ENCODE data around the gene NOX3.
"Not testable (repeated sequence)": the region's sequence is repeated elsewhere in the genome, so short reads cannot be mapped to it uniquely, and the experiment has no call there.

Gene NOX3

GRCh38 chr6:155481215-155481614, 25.6 kb upstream of the NOX3 start:
- no peaks in the 10 kb centered on the region for H4K20me1 ChIP-seq (ENCODE audit: insufficient read depth, low read length)
- H3K4me1 ChIP-seq (ENCODE audit: low read length), result no peaks in the 10 kb centered on the region
- H3K27me3 ChIP-seq (ENCODE audit: low read depth, low read length), result no peaks in the 10 kb centered on the region
- TF ChIP-seq CTCF (IDR thresholded peaks at IDR 0.05; ENCODE audit: low read depth, low read length) (no peak), EZH2phosphoT487 (IDR thresholded peaks at IDR 0.05; ENCODE audit: low read depth) (no peak)
- H3K27ac ChIP-seq (ENCODE audit: low read length), result no peak overlapping the region
- H3K36me3 ChIP-seq (replicated peaks; ENCODE audit: low read depth, low read length), result no peaks in the 10 kb centered on the region
- H3K9ac ChIP-seq (ENCODE audit: low read length), result no peak overlapping the region
- H3K79me2 ChIP-seq (ENCODE audit: low read length), result no peaks in the 10 kb centered on the region
- H2AFZ ChIP-seq (ENCODE audit: low read depth, low read length), result no peak overlapping the region
- H3K4me3 ChIP-seq (ENCODE audit: low read length), result no peak overlapping the region
- H3K4me2 ChIP-seq (ENCODE audit: low read length), result no peak overlapping the region
- H3K9me3 ChIP-seq (ENCODE audit: insufficient read depth, low read length), result no peaks in the 10 kb centered on the region

GRCh38 chr6:155473741-155474140, 18.1 kb upstream of the NOX3 start:
- Histone ChIP-seq H3K4me2 (ENCODE audit: low read length) (no peak overlapping the region), H4K20me1 (ENCODE audit: insufficient read depth, low read length) (no peaks in the 10 kb centered on the region), H3K27ac (ENCODE audit: low read length) (no peak overlapping the region), H3K79me2 (ENCODE audit: low read length) (no peaks in the 10 kb centered on the region), H3K36me3 (replicated peaks; ENCODE audit: low read depth, low read length) (no peaks in the 10 kb centered on the region), H3K4me3 (ENCODE audit: low read length) (no peak overlapping the region), H3K9me3 (ENCODE audit: insufficient read depth, low read length) (no peaks in the 10 kb centered on the region), H3K9ac (ENCODE audit: low read length) (no peak overlapping the region), H3K4me1 (ENCODE audit: low read length) (no peaks in the 10 kb centered on the region), H3K27me3 (ENCODE audit: low read depth, low read length) (no peaks in the 10 kb centered on the region), H2AFZ (ENCODE audit: low read depth, low read length) (no peak overlapping the region)
- TF ChIP-seq CTCF (IDR thresholded peaks at IDR 0.05; ENCODE audit: low read depth, low read length) (no peak), EZH2phosphoT487 (IDR thresholded peaks at IDR 0.05; ENCODE audit: low read depth) (no peak)

GRCh38 chr6:155472886-155473285, 17.2 kb upstream of the NOX3 start:
- no peaks in the 10 kb centered on the region for H3K36me3 ChIP-seq (replicated peaks; ENCODE audit: low read depth, low read length)
- H3K27me3 ChIP-seq (ENCODE audit: low read depth, low read length), result no peaks in the 10 kb centered on the region
- H3K9me3 ChIP-seq (ENCODE audit: insufficient read depth, low read length), result no peaks in the 10 kb centered on the region
- H3K79me2 ChIP-seq (ENCODE audit: low read length), result no peaks in the 10 kb centered on the region
- no peaks in the 10 kb centered on the region for H4K20me1 ChIP-seq (ENCODE audit: insufficient read depth, low read length)
- no peak overlapping the region for H3K4me2 ChIP-seq (ENCODE audit: low read length)
- H3K27ac ChIP-seq (ENCODE audit: low read length), result no peak overlapping the region
- no peak overlapping the region for H2AFZ ChIP-seq (ENCODE audit: low read depth, low read length)
- TF ChIP-seq CTCF (IDR thresholded peaks at IDR 0.05; ENCODE audit: low read depth, low read length) (no peak), EZH2phosphoT487 (IDR thresholded peaks at IDR 0.05; ENCODE audit: low read depth) (no peak)
- no peaks in the 10 kb centered on the region for H3K4me1 ChIP-seq (ENCODE audit: low read length)
- no peak overlapping the region for H3K4me3 ChIP-seq (ENCODE audit: low read length)
- no peak overlapping the region for H3K9ac ChIP-seq (ENCODE audit: low read length)

- not testable (repeated sequence) for H3K4me1 ChIP-seq (ENCODE audit: low read length); H3K4me2 ChIP-seq (ENCODE audit: low read length); H3K79me2 ChIP-seq (ENCODE audit: low read length); H3K9ac ChIP-seq (ENCODE audit: low read length); H3K9me3 ChIP-seq (ENCODE audit: insufficient read depth, low read length); H4K20me1 ChIP-seq (ENCODE audit: insufficient read depth, low read length); H3K27me3 ChIP-seq (ENCODE audit: low read depth, low read length); H2AFZ ChIP-seq (ENCODE audit: low read depth, low read length); H3K36me3 ChIP-seq (replicated peaks; ENCODE audit: low read depth, low read length); H3K4me3 ChIP-seq (ENCODE audit: low read length); H3K27ac ChIP-seq (ENCODE audit: low read length)
These were observed 15.5 kb upstream of the NOX3 start for GRCh38 chr6:155470979-155471616.

- H3K4me2 ChIP-seq (ENCODE audit: low read length); H3K27ac ChIP-seq (ENCODE audit: low read length); H3K9ac ChIP-seq (ENCODE audit: low read length); H4K20me1 ChIP-seq (ENCODE audit: insufficient read depth, low read length); H3K9me3 ChIP-seq (ENCODE audit: insufficient read depth, low read length); H3K4me1 ChIP-seq (ENCODE audit: low read length); H3K36me3 ChIP-seq (replicated peaks; ENCODE audit: low read depth, low read length); H3K27me3 ChIP-seq (ENCODE audit: low read depth, low read length); H3K79me2 ChIP-seq (ENCODE audit: low read length); H2AFZ ChIP-seq (ENCODE audit: low read depth, low read length); H3K4me3 ChIP-seq (ENCODE audit: low read length): not testable (repeated sequence)
These were observed 12.9 kb upstream of the NOX3 start for GRCh38 chr6:155468543-155468942.
